NCI-H82 (cell line): Measurements from ENCODE around the gene FPGS.
A peak's percentile ranks its signal among the peaks of the same experiment; 100 is the strongest.
"Not testable (repeated sequence)": the region's sequence is repeated elsewhere in the genome, so short reads cannot be mapped to it uniquely, and the experiment has no call there.

ENCODE experiments used
- DNase-seq: peaks from one replicate; lab custom pipeline; 2025; lab: John Stamatoyannopoulos, UW

FPGS gene

GRCh38 chr9:127802576-127803443 is at the start of gene FPGS:
FPGS (plus strand) TSS chr9:127802882; CDS start chr9:127802925, 43 bp downstream.
- DNase-seq = peak; percentile 91

GRCh38 chr9:127753148-127753547 is 49.5 kb upstream of the FPGS start:
- no peak for DNase-seq

- no peak for DNase-seq
These were observed 49.1 kb upstream of the FPGS start for GRCh38 chr9:127753622-127754021.

GRCh38 chr9:127754099-127755060 is 48.3 kb upstream of the FPGS start:
- peak; percentile 53 for DNase-seq

GRCh38 chr9:127755061-127756060 is 47.3 kb upstream of the FPGS start:
- peak; percentile 69 for DNase-seq

- no peak for DNase-seq
These were observed 46.4 kb upstream of the FPGS start for GRCh38 chr9:127756233-127756632.

GRCh38 chr9:127756776-127757175 is 45.9 kb upstream of the FPGS start:
- not testable (repeated sequence) for DNase-seq

GRCh38 chr9:127758843-127759242 is 43.8 kb upstream of the FPGS start:
- no peak for DNase-seq

GRCh38 chr9:127761061-127761460 is 41.6 kb upstream of the FPGS start:
- DNase-seq = no peak

- no peak for DNase-seq
These were observed 41.2 kb upstream of the FPGS start for GRCh38 chr9:127761491-127761956.

- no peak for DNase-seq
These were observed 40.5 kb upstream of the FPGS start for GRCh38 chr9:127762111-127762676.

GRCh38 chr9:127763918-127764384 is 38.7 kb upstream of the FPGS start:
- DNase-seq = peak; percentile 43

- DNase-seq = no peak
These were observed 37.3 kb upstream of the FPGS start for GRCh38 chr9:127765418-127765817.

- DNase-seq = peak; percentile 37
These were observed 35.3 kb upstream of the FPGS start for GRCh38 chr9:127767410-127767809.

GRCh38 chr9:127767909-127768331 is 34.8 kb upstream of the FPGS start:
- no peak for DNase-seq

- no peak for DNase-seq
These were observed 34.0 kb upstream of the FPGS start for GRCh38 chr9:127768698-127769097.

- no peak for DNase-seq
These were observed 33.6 kb upstream of the FPGS start for GRCh38 chr9:127769101-127769500.

GRCh38 chr9:127769929-127770582 is 32.6 kb upstream of the FPGS start:
- no peak for DNase-seq

GRCh38 chr9:127770583-127770904 is 32.1 kb upstream of the FPGS start:
- no peak for DNase-seq

GRCh38 chr9:127770905-127771569 is 31.6 kb upstream of the FPGS start:
- peak; percentile 98 for DNase-seq
